ENCODE results near the gene KLF15. TPM values are rescaled to one million over a fixed set of nuclear protein-coding genes. Genes with fewer than 3 reads are reported as not detected.

The KLF15 gene
- total RNA-seq, 6 experiments from 2014 or later: 0.63 to 1.2 (median 0.81) TPM

DNA sequence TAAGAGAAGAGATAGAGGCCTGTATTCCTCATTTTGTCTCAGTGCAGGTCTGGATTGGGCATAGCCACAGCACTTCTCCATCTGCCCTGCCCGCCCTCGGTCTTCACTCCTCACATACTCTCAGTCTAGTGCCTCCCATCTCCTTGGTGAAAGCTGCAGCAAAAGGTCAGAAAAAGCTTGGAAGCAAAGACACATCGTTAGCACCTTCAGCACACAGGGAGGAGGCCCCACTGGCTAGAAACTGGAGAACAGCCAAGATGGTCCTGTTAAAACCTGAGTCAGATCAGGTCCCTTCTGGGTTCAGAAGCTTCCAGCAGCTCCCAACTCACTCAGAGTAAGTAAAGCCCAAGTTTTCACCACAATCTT lies 1.6 kb upstream of the KLF15 start:
- Mint-ChIP-seq H3K4me3 (no peak overlapping the region), H3K4me1 (ENCODE audit: low read depth) (peaks cover 12% of the 10 kb centered on the region), H3K27me3 (ENCODE audit: insufficient read depth) (peaks cover 33% of the 10 kb centered on the region), H3K9me3 (no peaks in the 10 kb centered on the region), H3K36me3 (ENCODE audit: low read depth) (no peaks in the 10 kb centered on the region), H3K27ac (no peak overlapping the region)
- TF ChIP-seq, protein P1, sequence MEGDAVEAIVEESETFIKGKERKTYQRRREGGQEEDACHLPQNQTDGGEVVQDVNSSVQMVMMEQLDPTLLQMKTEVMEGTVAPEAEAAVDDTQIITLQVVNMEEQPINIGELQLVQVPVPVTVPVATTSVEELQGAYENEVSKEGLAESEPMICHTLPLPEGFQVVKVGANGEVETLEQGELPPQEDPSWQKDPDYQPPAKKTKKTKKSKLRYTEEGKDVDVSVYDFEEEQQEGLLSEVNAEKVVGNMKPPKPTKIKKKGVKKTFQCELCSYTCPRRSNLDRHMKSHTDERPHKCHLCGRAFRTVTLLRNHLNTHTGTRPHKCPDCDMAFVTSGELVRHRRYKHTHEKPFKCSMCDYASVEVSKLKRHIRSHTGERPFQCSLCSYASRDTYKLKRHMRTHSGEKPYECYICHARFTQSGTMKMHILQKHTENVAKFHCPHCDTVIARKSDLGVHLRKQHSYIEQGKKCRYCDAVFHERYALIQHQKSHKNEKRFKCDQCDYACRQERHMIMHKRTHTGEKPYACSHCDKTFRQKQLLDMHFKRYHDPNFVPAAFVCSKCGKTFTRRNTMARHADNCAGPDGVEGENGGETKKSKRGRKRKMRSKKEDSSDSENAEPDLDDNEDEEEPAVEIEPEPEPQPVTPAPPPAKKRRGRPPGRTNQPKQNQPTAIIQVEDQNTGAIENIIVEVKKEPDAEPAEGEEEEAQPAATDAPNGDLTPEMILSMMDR (IDR thresholded peaks at IDR 0.05): no peak
- DNase-seq: no peak

DNA sequence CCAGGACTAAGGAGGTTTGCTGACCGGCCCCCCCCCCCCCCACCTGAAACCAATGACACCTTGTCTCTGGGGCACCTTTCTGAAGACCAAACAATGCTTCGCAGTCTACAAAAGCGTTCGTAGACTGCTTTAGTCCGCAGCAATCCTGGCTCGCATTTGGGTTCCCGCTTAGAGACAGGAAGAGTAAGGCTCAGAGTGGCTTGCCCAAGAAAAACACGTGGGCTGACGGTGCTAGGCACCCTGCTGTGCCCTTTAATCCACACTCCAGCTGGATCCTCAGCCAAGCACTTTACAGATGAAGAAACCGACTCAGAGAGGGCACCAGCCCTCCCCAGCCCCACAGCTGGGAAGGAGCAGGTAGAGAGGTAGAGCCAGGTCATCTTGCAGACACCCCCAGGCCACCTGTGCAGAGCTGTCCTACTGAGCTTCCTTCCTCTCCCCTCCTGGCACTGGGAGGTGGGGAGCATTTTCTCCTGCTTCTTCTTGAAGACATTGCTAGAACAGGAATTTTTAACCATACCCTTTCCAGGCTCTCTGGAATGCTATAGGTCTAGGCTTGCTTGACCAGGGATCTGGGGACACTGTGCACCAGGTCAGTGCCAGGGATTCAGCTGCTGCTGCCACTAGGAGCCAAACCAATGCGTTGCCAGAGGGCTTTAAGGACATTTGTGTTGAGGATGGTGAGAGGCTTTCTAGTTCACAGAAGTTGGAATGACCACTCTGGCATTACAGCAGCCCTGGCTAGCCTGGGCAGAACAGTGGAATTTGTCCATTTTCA lies 1.0 kb upstream of the KLF15 start:
- Mint-ChIP-seq H3K4me3 (peak overlapping the region; percentile 85), H3K27ac (no peak overlapping the region), H3K4me1 (ENCODE audit: low read depth) (peaks cover 12% of the 10 kb centered on the region), H3K9me3 (no peaks in the 10 kb centered on the region), H3K27me3 (ENCODE audit: insufficient read depth) (peaks cover 33% of the 10 kb centered on the region), H3K36me3 (ENCODE audit: low read depth) (no peaks in the 10 kb centered on the region)
- no peak for DNase-seq
- TF ChIP-seq, protein P1 (IDR thresholded peaks at IDR 0.05): no peak

DNA sequence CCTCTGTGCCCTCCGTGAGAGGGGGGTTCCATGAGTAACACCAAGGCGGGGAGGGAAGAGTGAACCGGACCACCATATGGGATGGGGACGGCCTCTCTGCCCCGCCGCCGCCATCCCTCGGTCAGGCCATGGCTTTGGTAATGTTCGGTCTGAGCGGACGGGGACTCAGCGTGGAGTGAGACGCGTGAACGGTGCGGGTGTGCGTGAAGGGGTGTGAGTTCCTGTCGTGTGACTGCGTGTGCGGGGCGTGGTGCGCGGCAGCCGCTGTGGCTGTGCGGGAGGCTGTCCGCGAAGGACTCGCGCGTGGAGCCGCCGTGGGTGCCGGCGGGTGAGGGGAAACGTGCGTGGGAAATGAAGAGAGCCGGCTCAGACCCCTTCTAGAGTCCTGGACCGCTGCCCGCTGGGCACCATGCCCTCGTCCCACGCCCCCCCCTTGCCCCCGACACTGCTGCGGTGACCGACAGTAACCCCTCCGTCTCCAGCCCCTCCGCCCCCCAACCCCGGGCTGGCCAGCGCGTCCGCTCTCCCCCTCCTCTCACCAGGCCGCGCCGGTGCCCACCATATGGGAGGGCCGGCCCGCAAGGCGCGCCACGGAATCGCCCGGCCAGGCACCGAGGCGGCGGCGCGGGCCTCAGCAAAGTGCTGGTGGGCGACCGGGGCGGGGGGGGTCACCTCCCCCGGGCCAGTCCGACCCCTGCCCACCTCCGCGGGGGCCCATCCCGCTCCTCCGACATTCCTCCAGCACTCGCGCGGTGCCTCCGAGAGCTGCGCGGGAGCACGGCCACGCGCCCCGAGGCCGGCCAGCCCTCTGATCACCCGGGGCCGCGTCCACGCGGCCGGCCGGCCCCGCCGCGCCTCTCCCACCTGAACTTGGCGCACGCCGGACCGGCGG lies 589 bp downstream of the KLF15 start:
- Mint-ChIP-seq H3K27ac (peak overlapping the region; percentile 51; the same call in 1 of the 2 replicates), H3K27me3 (ENCODE audit: insufficient read depth) (peaks cover 27% of the 10 kb centered on the region), H3K9me3 (no peaks in the 10 kb centered on the region), H3K36me3 (ENCODE audit: low read depth) (no peaks in the 10 kb centered on the region), H3K4me1 (ENCODE audit: low read depth) (peaks cover 16% of the 10 kb centered on the region), H3K4me3 (peak overlapping the region; percentile 85)
- TF ChIP-seq, protein P1 (IDR thresholded peaks at IDR 0.05): no peak
- DNase-seq: no peak

DNA sequence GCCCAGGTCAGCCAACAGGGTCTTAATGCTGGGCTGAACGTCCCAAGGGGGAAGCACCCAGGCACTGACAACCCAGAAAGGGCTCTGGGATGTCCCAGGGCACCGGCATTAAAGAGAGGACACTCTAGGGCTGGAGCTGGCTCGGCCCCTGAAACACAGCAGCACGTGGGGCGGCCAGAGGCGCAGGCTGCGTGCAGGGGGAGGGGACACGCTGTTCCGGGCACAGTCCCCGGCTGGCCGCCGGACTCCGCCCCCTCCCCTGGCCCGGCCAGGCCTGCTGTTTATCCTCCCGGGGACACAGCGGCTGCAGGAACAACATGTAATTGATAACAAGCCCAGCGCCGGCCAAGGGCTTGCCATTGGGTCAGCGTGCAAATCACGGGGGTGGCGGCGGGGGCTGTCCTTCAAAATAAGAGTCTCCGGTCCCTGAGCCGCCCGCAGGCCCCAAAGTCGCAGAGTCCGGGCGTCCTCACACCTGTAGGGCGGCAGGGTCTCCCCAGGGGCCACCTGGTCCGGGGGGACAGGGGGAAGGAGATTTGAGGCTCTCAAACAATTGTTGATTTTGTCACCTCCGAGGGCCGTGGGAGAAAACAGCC lies 1.3 kb downstream of the KLF15 start:
- Mint-ChIP-seq H3K27me3 (ENCODE audit: insufficient read depth) (peaks cover 22% of the 10 kb centered on the region), H3K4me1 (ENCODE audit: low read depth) (peaks cover 16% of the 10 kb centered on the region), H3K4me3 (peak overlapping the region; percentile 85), H3K36me3 (ENCODE audit: low read depth) (no peaks in the 10 kb centered on the region), H3K9me3 (no peaks in the 10 kb centered on the region), H3K27ac (peak overlapping the region; percentile 51; the same call in 1 of the 2 replicates)
- peak; percentile 43 for DNase-seq
- TF ChIP-seq, protein P1 (IDR thresholded peaks at IDR 0.05): no peak

DNA sequence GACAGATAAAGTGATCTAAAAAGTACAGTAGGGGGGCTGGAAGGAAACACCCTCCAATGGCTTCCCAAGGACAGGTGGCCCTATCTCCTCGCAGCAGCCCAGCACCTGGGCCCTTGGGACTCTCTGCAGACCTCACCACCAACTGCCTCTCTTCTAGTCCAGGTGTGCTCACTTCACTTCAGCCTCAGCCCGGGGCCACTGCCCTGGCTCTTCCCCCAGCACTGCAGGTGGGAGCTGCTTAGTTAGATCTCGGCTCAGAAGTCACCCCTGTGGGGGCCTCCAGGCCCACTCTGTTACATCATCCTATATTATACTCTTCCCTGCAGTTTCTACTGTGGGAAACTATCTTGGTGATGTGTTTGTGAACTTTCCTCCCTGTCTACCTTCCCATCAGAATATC lies 2.0 kb downstream of the KLF15 start:
- H3K27ac Mint-ChIP-seq: no peak overlapping the region
- TF ChIP-seq, protein P1 (IDR thresholded peaks at IDR 0.05): no peak
- peak overlapping the region; percentile 85 for H3K4me3 Mint-ChIP-seq
- H3K27me3 Mint-ChIP-seq (ENCODE audit: insufficient read depth): peaks cover 21% of the 10 kb centered on the region
- DNase-seq: no peak
- H3K9me3 Mint-ChIP-seq: no peaks in the 10 kb centered on the region
- no peaks in the 10 kb centered on the region for H3K36me3 Mint-ChIP-seq (ENCODE audit: low read depth)
- H3K4me1 Mint-ChIP-seq (ENCODE audit: low read depth): peaks cover 16% of the 10 kb centered on the region
